Measurements from ENCODE around the gene ALOX15.

- TF ChIP-seq CTCF (IDR thresholded peaks at IDR 0.05 in 2 of 3, conservative IDR thresholded peaks at IDR 0.05 in 1 of 3; ENCODE audit: insufficient read depth in 2 of 3, low read depth in 1 of 3, low read length in 3 of 3) (no peak), ZBTB8A (IDR thresholded peaks at IDR 0.05; ENCODE audit: partially characterized antibody) (no peak), DPF2 (IDR thresholded peaks at IDR 0.05) (no peak), NR2C2 (CRISPR knock-in tag; IDR thresholded peaks at IDR 0.05) (no peak), NR2C2 (tag; IDR thresholded peaks at IDR 0.05) (no peak), STAT6 (CRISPR knock-in tag; IDR thresholded peaks at IDR 0.05) (no peak), SRF (CRISPR knock-in tag; IDR thresholded peaks at IDR 0.05) (no peak), GATAD2A (IDR thresholded peaks at IDR 0.05) (no peak)
Observed at GRCh38 chr17:4631836-4632580, 9.5 kb downstream of the ALOX15 start.

All from K562 (cell line).